ENCODE measurements around the gene TBC1D16.

Gene TBC1D16

GRCh38 chr17:80025140-80025539, 10.5 kb downstream of the TBC1D16 start:
- no peak for DNase-seq (ENCODE audit: low read depth)

- DNase-seq (ENCODE audit: low read depth): no peak
Observed at GRCh38 chr17:80024206-80024972, 11.3 kb downstream of the TBC1D16 start.

GRCh38 chr17:80023481-80024205, 12.0 kb downstream of the TBC1D16 start:
- DNase-seq (ENCODE audit: low read depth): no peak

GRCh38 chr17:80021600-80021999, 14.1 kb downstream of the TBC1D16 start:
- DNase-seq (ENCODE audit: low read depth): no peak

- DNase-seq (ENCODE audit: low read depth): no peak
Observed at GRCh38 chr17:80018917-80019651, 16.6 kb downstream of the TBC1D16 start.

GRCh38 chr17:80017226-80018010, 18.3 kb downstream of the TBC1D16 start:
- no peak for DNase-seq (ENCODE audit: low read depth)

GRCh38 chr17:80012765-80013741, 22.6 kb downstream of the TBC1D16 start:
- DNase-seq (ENCODE audit: low read depth): no peak

- no peak for DNase-seq (ENCODE audit: low read depth)
Observed at GRCh38 chr17:80011989-80012555, 23.6 kb downstream of the TBC1D16 start.

- DNase-seq (ENCODE audit: low read depth): no peak
Observed at GRCh38 chr17:80010283-80010858, 25.3 kb downstream of the TBC1D16 start.

GRCh38 chr17:80009391-80010282, 26.0 kb downstream of the TBC1D16 start:
- no peak for DNase-seq (ENCODE audit: low read depth)

- DNase-seq (ENCODE audit: low read depth): no peak
Observed at GRCh38 chr17:80008848-80009247, 26.8 kb downstream of the TBC1D16 start.

GRCh38 chr17:80008383-80008840, 27.3 kb downstream of the TBC1D16 start:
- peak; percentile 58 for DNase-seq (ENCODE audit: low read depth)

GRCh38 chr17:80007939-80008338, 27.7 kb downstream of the TBC1D16 start:
- DNase-seq (ENCODE audit: low read depth): no peak

- DNase-seq (ENCODE audit: low read depth): no peak
Observed at GRCh38 chr17:80006811-80007752, 28.6 kb downstream of the TBC1D16 start.

GRCh38 chr17:80006339-80006720, 29.3 kb downstream of the TBC1D16 start:
- DNase-seq (ENCODE audit: low read depth): no peak

- DNase-seq (ENCODE audit: low read depth): peak; percentile 26
Observed at GRCh38 chr17:80005360-80006338, 30.0 kb downstream of the TBC1D16 start.

GRCh38 chr17:80003969-80004368, 31.7 kb downstream of the TBC1D16 start:
- DNase-seq (ENCODE audit: low read depth): no peak
